OCI-LY1 (cell line): ENCODE results near the gene LINGO4.

Experiments
- H2AFZ ChIP-seq: fragments of 200-600 bp; sonication (generic), shearing (Covaris generic); 2 replicates; pipeline ENCODE4 v1.6.0; 2014; ENCODE audit warnings: antibody characterized with exemption, mild to moderate bottlenecking, low read length
- H3F3A ChIP-seq: fragments of 200-600 bp; sonication (generic), shearing (Covaris generic); 2 replicates; pipeline ENCODE4 v1.6.0; 2014; ENCODE audit warnings: mild to moderate bottlenecking, antibody characterized with exemption, low read length, moderate library complexity; ENCODE audit not compliant: insufficient read depth
- H3K27ac ChIP-seq: fragments of 200-600 bp; sonication (generic); 2 replicates; pipeline ENCODE4 v1.5.1; 2014; ENCODE audit warnings: low read length, mixed run types, mild to moderate bottlenecking, low read depth; ENCODE audit not compliant: poor library complexity, severe bottlenecking
- H3K27me3 ChIP-seq: fragments of 200-600 bp; sonication (generic); 2 replicates; pipeline ENCODE4 v1.6.0; 2014; ENCODE audit warnings: antibody characterized with exemption, mild to moderate bottlenecking, low read length, moderate library complexity; ENCODE audit not compliant: insufficient read depth
- H3K36me3 ChIP-seq: fragments of 200-600 bp; sonication (generic); 2 replicates; pipeline ENCODE4 v1.6.1; 2014; ENCODE audit warnings: mild to moderate bottlenecking, antibody characterized with exemption, low read length, moderate library complexity, mixed read lengths; ENCODE audit not compliant: insufficient read depth
- H3K4me1 ChIP-seq: fragments of 200-600 bp; sonication (generic); 2 replicates; pipeline ENCODE4 v1.5.1; 2014; ENCODE audit warnings: mild to moderate bottlenecking, low read length, moderate library complexity; ENCODE audit not compliant: insufficient read depth, severe bottlenecking
- H3K4me2 ChIP-seq: fragments of 200-600 bp; sonication (generic), shearing (Covaris generic); 2 replicates; pipeline ENCODE4 v1.6.1; 2014; ENCODE audit warnings: low read length
- H3K4me3 ChIP-seq: fragments of 200-600 bp; sonication (generic); 2 replicates; pipeline ENCODE4 v1.5.1; 2014; ENCODE audit warnings: low read length, low read depth, mild to moderate bottlenecking, mixed read lengths; ENCODE audit not compliant: poor library complexity, severe bottlenecking
- H3K79me2 ChIP-seq: fragments of 200-600 bp; shearing (Covaris generic); 2 replicates; pipeline ENCODE4 v1.6.1; 2016; ENCODE audit warnings: mixed run types, low read length, mixed read lengths; ENCODE audit not compliant: insufficient read depth
- H3K9ac ChIP-seq: fragments of 200-600 bp; sonication (generic), shearing (Covaris generic); 2 replicates; pipeline ENCODE4 v1.6.1; 2014; ENCODE audit warnings: mild to moderate bottlenecking, low read length, mixed read lengths
- H3K9me2 ChIP-seq: fragments of 200-600 bp; sonication (generic), shearing (Covaris generic); 2 replicates; pipeline ENCODE4 v1.6.1; 2014; ENCODE audit warnings: low read depth, mild to moderate bottlenecking, low read length, mixed read lengths
- H3K9me3 ChIP-seq: fragments of 200-600 bp; shearing (Covaris generic); 2 replicates; pipeline ENCODE4 v1.6.1; 2014; ENCODE audit warnings: low read length, mixed read lengths
- H4K20me1 ChIP-seq: fragments of 200-600 bp; sonication (generic), shearing (Covaris generic); 2 replicates; pipeline ENCODE4 v1.6.0; 2016; ENCODE audit warnings: mild to moderate bottlenecking, low read length; ENCODE audit not compliant: insufficient read depth
- CTCF ChIP-seq: fragments of 200-600 bp; sonication (generic), shearing (Covaris generic); IDR thresholded peaks from 2 replicates; pipeline ENCODE4 v1.5.1; 2017; ENCODE audit warnings: mild to moderate bottlenecking, antibody characterized with exemption, low read length, moderate library complexity, mixed read lengths
- EZH2 ChIP-seq: fragments of 200-600 bp; sonication (generic), shearing (Covaris generic); IDR thresholded peaks from 2 replicates; pipeline ENCODE4 v1.8.0; 2017; ENCODE audit warnings: borderline replicate concordance, mixed run types, mild to moderate bottlenecking, antibody characterized with exemption, low read length, moderate library complexity, mixed read lengths

Gene LINGO4

GRCh38 chr1:151816548-151817352 is 11.5 kb upstream of the LINGO4 start:
- H3K4me1 ChIP-seq, result no peaks in the 10 kb centered on the region
- no peak overlapping the region for H3K9ac ChIP-seq
- no peaks in the 10 kb centered on the region for H3F3A ChIP-seq
- no peaks in the 10 kb centered on the region for H3K9me3 ChIP-seq
- H2AFZ ChIP-seq, result no peak overlapping the region
- H3K27ac ChIP-seq, result no peak overlapping the region
- no peaks in the 10 kb centered on the region for H3K36me3 ChIP-seq
- H3K79me2 ChIP-seq, result no peaks in the 10 kb centered on the region
- H4K20me1 ChIP-seq, result no peaks in the 10 kb centered on the region
- no peak overlapping the region for H3K4me3 ChIP-seq
- TF ChIP-seq EZH2, result no peak
- TF ChIP-seq CTCF, result no peak
- H3K9me2 ChIP-seq, result no peaks in the 10 kb centered on the region
- H3K4me2 ChIP-seq, result no peak overlapping the region
- H3K27me3 ChIP-seq, result peaks cover 10% of the 10 kb centered on the region; the same call in 1 of the 2 replicates

GRCh38 chr1:151815716-151816327 is 10.6 kb upstream of the LINGO4 start:
- Histone ChIP-seq H3K4me1 (no peaks in the 10 kb centered on the region), H4K20me1 (no peaks in the 10 kb centered on the region), H3K27ac (no peak overlapping the region), H3K9me2 (no peaks in the 10 kb centered on the region), H3F3A (no peaks in the 10 kb centered on the region), H3K36me3 (no peaks in the 10 kb centered on the region), H3K79me2 (no peaks in the 10 kb centered on the region), H3K4me3 (no peak overlapping the region), H3K4me2 (no peak overlapping the region), H2AFZ (no peak overlapping the region), H3K27me3 (peaks cover 10% of the 10 kb centered on the region; the same call in 1 of the 2 replicates), H3K9me3 (no peaks in the 10 kb centered on the region), H3K9ac (no peak overlapping the region)
- TF ChIP-seq EZH2, result no peak
- no peak for TF ChIP-seq CTCF

DNA sequence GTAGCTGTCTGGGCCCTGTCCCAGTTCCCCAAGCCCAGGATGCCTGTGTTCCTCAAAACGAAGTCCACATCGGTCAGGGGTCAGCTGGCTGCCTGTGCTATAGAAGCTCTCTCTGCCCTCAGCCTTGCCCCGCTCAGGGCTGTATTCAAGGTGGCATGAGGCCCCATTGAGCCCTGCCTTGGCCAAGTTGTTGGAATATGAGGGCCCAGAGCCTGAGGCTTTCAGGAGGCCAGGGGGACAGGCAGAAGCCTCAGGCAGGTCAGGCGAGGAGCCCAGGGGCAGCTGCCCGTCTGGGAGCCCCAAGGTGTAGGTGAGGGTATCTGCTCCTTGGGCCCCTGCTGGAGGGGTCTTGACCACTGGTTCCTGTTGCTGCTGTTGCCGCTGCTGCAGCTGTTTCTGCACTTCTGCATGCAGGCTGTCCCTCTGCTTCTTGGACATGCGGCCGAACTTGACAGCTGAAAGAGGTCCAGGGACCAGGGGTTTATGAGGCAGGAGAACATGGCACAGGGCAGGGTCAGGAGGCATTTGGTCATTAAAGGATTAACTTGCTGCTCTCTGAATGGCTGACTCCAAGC is 9.8 kb upstream of the LINGO4 start:
- Histone ChIP-seq H3K9me2 (no peaks in the 10 kb centered on the region), H3K4me2 (no peak overlapping the region), H2AFZ (no peak overlapping the region), H3K27ac (no peak overlapping the region), H3K9ac (no peak overlapping the region), H3K9me3 (no peaks in the 10 kb centered on the region), H3K36me3 (no peaks in the 10 kb centered on the region), H3K27me3 (peaks cover 10% of the 10 kb centered on the region; the same call in 1 of the 2 replicates), H3K4me3 (no peak overlapping the region), H3K4me1 (no peaks in the 10 kb centered on the region), H3F3A (no peaks in the 10 kb centered on the region), H4K20me1 (no peaks in the 10 kb centered on the region), H3K79me2 (no peaks in the 10 kb centered on the region)
- TF ChIP-seq CTCF, result no peak
- no peak for TF ChIP-seq EZH2
